ENCODE results near the gene ARAP1. TPM values are rescaled to one million over a fixed set of nuclear protein-coding genes. Genes with fewer than 3 reads are reported as not detected.

The ARAP1 gene
- total RNA-seq, 1 donor from 2014 or later: 139 TPM

- Mint-ChIP-seq H3K4me3 (no peak overlapping the region), H3K36me3 (ENCODE audit: low read depth) (no peaks in the 10 kb centered on the region), H3K27ac (no peak overlapping the region), H3K27me3 (peaks cover 52% of the 10 kb centered on the region), H3K9me3 (no peaks in the 10 kb centered on the region), H3K4me1 (peaks cover 27% of the 10 kb centered on the region)
- TF ChIP-seq CTCF (IDR thresholded peaks at IDR 0.05): no peak
- ChIA-PET CTCF (interaction anchor here (3.6 kb wide), 1 partner anchor 10 kb away, joined by 13 read pairs; no protein-coding TSS in a partner anchor), POLR2A (no interaction called here)
- DNase-seq: no peak
- no peak for ATAC-seq (ENCODE audit: low read depth)
- intact Hi-C loops (cut with micrococcal nuclease): no loop called here
Observed at GRCh38 chr11:72675221-72675620, 77.0 kb downstream of the ARAP1 start.

GRCh38 chr11:72673943-72674828, 78.0 kb downstream of the ARAP1 start, which contains the start of gene PDE2A:
Gene PDE2A (minus strand): TSS chr11:72674422. CDS start chr11:72674207, 215 bp downstream.
- Mint-ChIP-seq H3K27me3 (peaks cover 55% of the 10 kb centered on the region), H3K36me3 (ENCODE audit: low read depth) (no peaks in the 10 kb centered on the region), H3K4me1 (peaks cover 27% of the 10 kb centered on the region), H3K27ac (no peak within 1 kb of the TSS), H3K9me3 (no peaks in the 10 kb centered on the region), H3K4me3 (no peak within 1 kb of the TSS)
- ChIA-PET CTCF (interaction anchor here (3.6 kb wide), 1 partner anchor 11 kb away, joined by 13 read pairs; no protein-coding TSS in a partner anchor), POLR2A (no interaction called here)
- no peak for ATAC-seq (ENCODE audit: low read depth)
- no peak for DNase-seq
- no peak for TF ChIP-seq CTCF (IDR thresholded peaks at IDR 0.05)
- intact Hi-C loops (cut with micrococcal nuclease): no loop called here

- Mint-ChIP-seq H3K27ac (no peak overlapping the region), H3K36me3 (ENCODE audit: low read depth) (no peaks in the 10 kb centered on the region), H3K27me3 (peaks cover 62% of the 10 kb centered on the region), H3K4me3 (no peak overlapping the region), H3K9me3 (no peaks in the 10 kb centered on the region), H3K4me1 (peaks cover 27% of the 10 kb centered on the region)
- intact Hi-C loops (cut with micrococcal nuclease): no loop called here
- CTCF ChIA-PET: interaction anchor here (3.6 kb wide), 1 partner anchor 12 kb away, joined by 13 read pairs; no protein-coding TSS in a partner anchor
- TF ChIP-seq CTCF (IDR thresholded peaks at IDR 0.05): no peak
- POLR2A ChIA-PET: no interaction called here
- ATAC-seq (ENCODE audit: low read depth) (no peak), DNase-seq (no peak)
Observed at GRCh38 chr11:72673284-72673942, 78.8 kb downstream of the ARAP1 start.

- intact Hi-C loops (cut with micrococcal nuclease): no loop called here
- Mint-ChIP-seq H3K27ac (no peak overlapping the region), H3K4me3 (no peak overlapping the region), H3K27me3 (peaks cover 68% of the 10 kb centered on the region), H3K4me1 (peaks cover 26% of the 10 kb centered on the region), H3K36me3 (ENCODE audit: low read depth) (no peaks in the 10 kb centered on the region), H3K9me3 (no peaks in the 10 kb centered on the region)
- ChIA-PET CTCF (interaction anchor here (1.8 kb wide), 1 partner anchor 11 kb away, joined by 5 read pairs; no protein-coding TSS in a partner anchor), POLR2A (interaction anchor here (0.6 kb wide), 1 partner anchor 51 kb away, joined by 5 read pairs; no protein-coding TSS in a partner anchor)
- no peak for DNase-seq
- no peak for ATAC-seq (ENCODE audit: low read depth)
- no peak for TF ChIP-seq CTCF (IDR thresholded peaks at IDR 0.05)
Observed at GRCh38 chr11:72672597-72673238, 79.5 kb downstream of the ARAP1 start.
